Measurements from ENCODE around the gene SH3GL1.

- TF ChIP-seq CTCF (IDR thresholded peaks at IDR 0.05; ENCODE audit: insufficient read depth, low read depth, low read length) (no peak), EZH2 (IDR thresholded peaks at IDR 0.05; ENCODE audit: insufficient read depth, low read length) (no peak)
Measured at GRCh38 chr19:4347521-4347920, 52.8 kb downstream of the SH3GL1 start.
